Muscle layer of colon (tissue), 2 donors: Measurements from ENCODE around the gene CCDC92B.

ENCODE experiments used
- H3K27ac ChIP-seq: one replicate; pipeline ENCODE4 v1.7.0; 2013; ENCODE audit warnings: low read depth, mild to moderate bottlenecking, low read length, moderate library complexity
- H3K27me3 ChIP-seq, 2 donors: one replicate each; pipeline ENCODE4 v1.7.0; 2013; ENCODE audit warnings: low read length in 2 of 2, mild to moderate bottlenecking in 2 of 2; ENCODE audit not compliant: insufficient read depth in 2 of 2, control insufficient read depth in 1 of 2
- H3K36me3 ChIP-seq: one replicate; pipeline ENCODE4 v1.7.0; 2013; ENCODE audit warnings: mild to moderate bottlenecking, low read length; ENCODE audit not compliant: insufficient read depth
- H3K4me1 ChIP-seq: one replicate; pipeline ENCODE4 v1.7.0; 2013; ENCODE audit warnings: mild to moderate bottlenecking, low read length; ENCODE audit not compliant: insufficient read depth
- H3K4me3 ChIP-seq, 2 donors: one replicate each; pipeline ENCODE4 v1.7.0; 2013; ENCODE audit warnings: low read length in 2 of 2, low read depth in 1 of 2, mild to moderate bottlenecking in 1 of 2, moderate library complexity in 1 of 2
- H3K9ac ChIP-seq: one replicate; pipeline ENCODE4 v1.7.0; 2013; ENCODE audit warnings: low read length
- H3K9me3 ChIP-seq: one replicate; pipeline ENCODE4 v1.7.0; 2013; ENCODE audit warnings: mild to moderate bottlenecking, low read length
- donor health status: abdominal sarcoma.
- donor health status: Adenocarcinoma of cecum.

CCDC92B gene

DNA sequence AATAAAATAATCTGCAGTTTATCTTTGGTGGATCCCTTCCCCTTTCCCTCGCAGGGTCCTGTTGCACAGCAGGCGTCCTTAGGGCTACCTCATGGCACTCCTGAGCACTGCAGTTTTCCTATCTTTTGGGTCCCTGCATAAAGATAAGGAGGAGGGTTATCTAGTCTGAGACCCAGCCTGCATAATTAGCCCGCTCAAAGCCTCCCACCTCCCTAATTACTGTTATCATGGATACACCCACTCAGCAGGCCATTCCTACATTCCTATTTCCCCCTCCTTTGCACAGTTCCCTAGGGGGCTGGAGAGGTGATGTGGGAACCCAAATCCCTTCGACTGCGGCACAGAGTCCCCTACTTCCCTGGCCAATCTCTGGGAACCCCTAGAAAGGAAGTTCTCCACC lies 32.8 kb downstream of the CCDC92B start:
- no peak overlapping the region for H3K4me3 ChIP-seq
- no peaks in the 10 kb centered on the region for H3K27me3 ChIP-seq
- H3K9ac ChIP-seq = no peak overlapping the region
- no peaks in the 10 kb centered on the region for H3K36me3 ChIP-seq
- no peaks in the 10 kb centered on the region for H3K9me3 ChIP-seq
- H3K4me1 ChIP-seq = peaks cover 8% of the 10 kb centered on the region
- H3K27ac ChIP-seq = no peak overlapping the region

- H3K4me1 ChIP-seq = peaks cover 26% of the 10 kb centered on the region
- no peak overlapping the region for H3K9ac ChIP-seq
- no peaks in the 10 kb centered on the region for H3K9me3 ChIP-seq
- H3K27me3 ChIP-seq = no peaks in the 10 kb centered on the region
- no peak overlapping the region for H3K27ac ChIP-seq
- H3K4me3 ChIP-seq = no peak overlapping the region
- H3K36me3 ChIP-seq = no peaks in the 10 kb centered on the region
Observed at GRCh38 chr17:2713881-2714280, 35.6 kb downstream of the CCDC92B start.

DNA sequence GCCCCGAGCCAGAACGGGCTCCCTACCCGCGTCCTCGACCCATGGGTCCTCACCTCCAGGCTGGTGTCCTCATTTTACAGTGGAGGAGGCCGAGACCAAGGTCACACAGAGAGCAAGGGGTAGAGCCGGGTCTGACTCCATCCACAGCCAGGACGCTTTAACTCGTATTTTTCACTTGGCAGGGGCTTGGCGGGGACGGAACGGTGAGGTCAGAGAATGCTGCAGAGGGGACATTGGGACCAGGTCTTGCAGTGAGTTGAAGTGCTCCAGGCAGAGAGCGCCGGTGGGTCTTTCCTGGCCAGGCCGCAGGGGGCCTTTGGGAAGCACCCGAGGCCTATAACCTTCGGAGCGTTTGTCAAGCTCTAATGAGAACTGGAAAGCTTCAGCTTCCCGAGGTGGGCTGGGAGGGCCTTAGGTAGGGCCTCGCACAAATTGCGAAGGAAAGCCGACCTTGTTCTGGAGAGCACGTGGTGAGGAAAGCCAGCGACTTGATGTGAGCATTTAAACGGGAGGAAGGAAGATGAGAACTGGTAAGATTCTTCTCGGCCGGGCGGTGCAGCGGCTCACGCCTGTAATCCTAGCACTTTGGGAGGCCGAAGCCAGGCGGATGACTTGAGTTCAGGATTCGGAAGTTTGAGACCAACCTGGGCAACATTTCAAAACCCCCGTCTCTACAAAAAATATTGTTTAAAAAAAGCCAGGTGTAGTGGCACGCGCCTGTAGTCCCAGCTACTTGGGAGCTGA lies 37.0 kb downstream of the CCDC92B start:
- Histone ChIP-seq H3K27ac (peak overlapping the region; percentile 74), H3K4me3 (peak overlapping the region; percentile 76 to 92), H3K9me3 (no peaks in the 10 kb centered on the region), H3K4me1 (peaks cover 40% of the 10 kb centered on the region), H3K9ac (peak overlapping the region; percentile 43), H3K36me3 (no peaks in the 10 kb centered on the region), H3K27me3 (no peaks in the 10 kb centered on the region)

DNA sequence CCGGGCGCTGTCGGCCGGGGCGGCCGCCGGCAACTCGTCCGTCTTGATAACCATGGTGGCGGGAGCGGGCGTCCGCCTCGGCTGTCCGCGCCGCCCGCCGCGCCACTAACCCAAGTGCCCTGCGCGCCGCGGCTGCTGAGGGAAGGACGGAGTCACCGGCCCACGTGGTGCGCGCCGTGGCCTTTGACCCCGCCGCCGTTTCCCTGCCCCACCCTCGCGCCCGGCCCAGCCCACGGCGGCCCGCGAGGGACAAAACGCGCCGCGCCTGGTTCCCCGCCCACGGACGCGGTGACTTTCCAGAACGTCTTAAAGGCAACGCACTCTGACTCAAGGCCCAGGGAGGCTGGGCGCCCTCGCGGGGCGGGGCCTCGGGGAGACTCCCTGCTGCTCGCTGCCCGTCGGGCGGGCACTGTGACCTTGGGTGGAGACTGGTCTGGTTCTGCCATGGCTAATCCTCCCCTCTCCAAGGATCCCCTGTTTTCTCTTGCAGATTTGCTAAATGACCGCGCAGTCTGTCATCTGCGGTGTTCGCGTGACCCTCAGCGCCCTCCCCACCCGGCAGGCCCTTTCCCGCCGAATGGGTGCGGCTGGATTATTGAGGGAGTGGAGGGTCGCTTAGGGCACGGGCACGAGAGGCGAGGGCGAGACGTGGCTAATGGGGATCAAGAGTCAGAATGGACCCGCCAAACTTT lies 37.7 kb downstream of the CCDC92B start, which contains the start of gene CLUH:
TSS of gene CLUH (minus strand) at position 157 of the 692 bp plus-strand sequence. CDS start at position 54, 103 bp downstream.
- Histone ChIP-seq H3K4me1 (peaks cover 43% of the 10 kb centered on the region), H3K4me3 (peak within 1 kb of the TSS; percentile 76 to 92), H3K9me3 (no peaks in the 10 kb centered on the region), H3K36me3 (no peaks in the 10 kb centered on the region), H3K9ac (peak within 1 kb of the TSS; percentile 43), H3K27ac (peak within 1 kb of the TSS; percentile 76), H3K27me3 (no peaks in the 10 kb centered on the region)

GRCh38 chr17:2710803-2711607 lies 38.4 kb downstream of the CCDC92B start:
- no peaks in the 10 kb centered on the region for H3K9me3 ChIP-seq
- H3K9ac ChIP-seq = peak overlapping the region; percentile 18
- no peaks in the 10 kb centered on the region for H3K36me3 ChIP-seq
- peak overlapping the region; percentile 76 to 92 for H3K4me3 ChIP-seq
- H3K27ac ChIP-seq = peak overlapping the region; percentile 76
- H3K4me1 ChIP-seq = peaks cover 43% of the 10 kb centered on the region
- H3K27me3 ChIP-seq = no peaks in the 10 kb centered on the region

DNA sequence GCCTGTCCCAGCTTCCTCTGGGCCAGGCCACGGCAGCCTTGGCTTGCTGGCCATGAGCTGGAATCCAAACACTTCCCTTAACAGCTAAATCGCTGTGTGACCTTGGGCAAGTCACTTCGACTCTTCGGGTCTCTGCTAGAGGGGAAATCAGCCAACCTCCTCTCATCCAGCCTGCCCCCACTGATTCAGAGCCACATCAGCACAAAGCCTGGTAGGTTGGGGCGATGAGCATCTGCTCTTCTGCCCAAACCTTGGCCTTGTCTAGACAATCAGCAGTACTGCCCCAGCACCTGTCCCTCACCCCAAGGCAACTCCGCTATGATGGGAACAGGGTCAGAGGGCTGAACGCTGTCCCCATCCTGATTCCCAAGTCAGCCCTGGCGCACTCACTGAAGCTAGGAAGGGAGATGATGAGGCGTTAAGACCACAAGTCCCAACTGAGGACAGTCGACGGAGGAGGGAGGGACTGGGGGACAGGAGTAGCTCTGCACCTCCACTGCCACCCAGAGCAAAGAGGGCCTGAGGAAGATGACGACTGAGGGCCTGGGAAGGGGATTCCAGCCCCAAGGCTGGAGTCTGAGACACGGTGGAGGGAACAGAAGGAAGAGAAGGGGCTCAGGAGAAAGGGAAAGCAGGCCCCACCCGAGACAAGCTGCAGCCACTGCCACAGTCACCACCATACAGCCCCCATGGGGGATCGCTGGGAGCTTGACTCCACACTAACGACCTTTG lies 39.2 kb downstream of the CCDC92B start:
- H3K27me3 ChIP-seq = no peaks in the 10 kb centered on the region
- H3K9me3 ChIP-seq = no peaks in the 10 kb centered on the region
- H3K36me3 ChIP-seq = no peaks in the 10 kb centered on the region
- H3K4me3 ChIP-seq = peak overlapping the region; percentile 76 to 92
- H3K4me1 ChIP-seq = peaks cover 47% of the 10 kb centered on the region
- H3K9ac ChIP-seq = peak overlapping the region; percentile 18
- H3K27ac ChIP-seq = peak overlapping the region; percentile 76

DNA sequence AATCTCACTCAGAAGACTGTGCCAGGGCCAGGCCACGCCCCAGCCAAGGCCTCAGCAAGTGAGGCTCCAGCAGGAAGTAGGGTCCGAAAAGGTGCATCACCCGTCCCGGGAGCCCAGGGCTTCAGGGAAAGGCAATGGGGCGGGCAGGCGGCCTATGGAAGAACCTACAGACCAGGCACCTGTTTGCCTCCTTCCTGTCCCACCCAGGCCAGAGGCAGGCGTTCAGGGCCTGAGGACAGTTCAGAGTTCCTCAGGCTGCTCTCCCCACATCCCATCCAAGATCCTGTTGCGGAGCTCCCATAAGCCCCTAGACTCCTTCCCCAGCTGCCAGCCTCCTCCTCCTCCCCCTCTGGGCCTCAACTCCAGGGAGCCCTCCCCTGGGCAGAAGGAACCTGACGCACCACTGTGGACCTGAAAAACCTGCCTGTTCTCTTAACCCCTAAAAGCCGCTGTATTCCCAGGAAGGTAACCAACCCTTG lies 40.2 kb downstream of the CCDC92B start:
- Histone ChIP-seq H3K27ac (no peak overlapping the region), H3K9ac (no peak overlapping the region), H3K4me1 (peaks cover 47% of the 10 kb centered on the region), H3K9me3 (no peaks in the 10 kb centered on the region), H3K4me3 (no peak overlapping the region), H3K27me3 (no peaks in the 10 kb centered on the region), H3K36me3 (no peaks in the 10 kb centered on the region)

- Histone ChIP-seq H3K27ac (no peak overlapping the region), H3K4me1 (peaks cover 47% of the 10 kb centered on the region)
Observed at GRCh38 chr17:2708585-2709182, 40.8 kb downstream of the CCDC92B start.

DNA sequence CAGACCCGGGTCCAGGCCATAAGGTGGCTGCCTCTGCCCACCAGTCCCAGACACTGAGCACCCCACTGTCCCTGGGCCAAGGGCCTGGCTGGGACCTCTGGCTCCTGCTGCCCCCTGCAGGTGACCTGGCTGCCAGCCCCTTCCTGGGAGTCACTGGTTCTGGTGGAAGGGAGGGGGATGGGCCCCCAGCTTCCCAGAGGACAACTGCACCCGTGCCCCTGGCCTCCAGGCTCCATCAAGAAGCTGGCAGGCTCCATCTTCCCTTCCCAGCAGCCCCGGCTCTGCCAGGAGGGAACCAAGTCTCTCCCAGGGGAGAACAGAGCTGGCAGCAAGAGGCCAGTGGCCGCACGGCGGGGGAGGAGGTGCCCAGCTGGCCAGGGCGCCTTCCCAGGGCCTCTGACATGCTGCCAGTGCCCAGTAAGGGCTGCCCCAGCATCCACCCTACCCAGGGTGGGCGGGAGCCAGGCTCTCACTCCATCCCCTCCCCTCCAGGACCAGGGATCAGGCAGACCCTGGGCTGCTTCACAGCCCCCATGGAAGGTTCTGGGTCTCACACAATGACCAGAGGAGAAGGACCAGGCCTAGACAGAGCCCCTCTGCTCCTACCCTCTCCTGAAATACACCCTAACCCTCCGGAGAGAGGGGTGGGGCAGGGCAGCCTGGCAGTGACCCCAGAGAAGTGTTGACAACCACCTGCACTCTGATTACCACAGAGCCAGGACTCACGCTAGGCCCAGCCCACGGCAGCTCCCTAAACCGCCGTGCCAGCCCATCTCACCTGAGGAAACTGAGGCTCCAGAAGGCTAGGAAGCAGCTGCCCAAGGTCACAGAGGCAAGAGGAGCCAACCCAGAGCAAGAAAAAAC lies 41.5 kb downstream of the CCDC92B start:
- no peaks in the 10 kb centered on the region for H3K27me3 ChIP-seq
- peaks cover 46% of the 10 kb centered on the region for H3K4me1 ChIP-seq
- no peak overlapping the region for H3K9ac ChIP-seq
- H3K27ac ChIP-seq = peak overlapping the region; percentile 6
- no peaks in the 10 kb centered on the region for H3K36me3 ChIP-seq
- no peaks in the 10 kb centered on the region for H3K9me3 ChIP-seq
- no peak overlapping the region for H3K4me3 ChIP-seq

More at GRCh38 chr17:2708585-2709182, 40.8 kb downstream of the CCDC92B start:
- Histone ChIP-seq H3K36me3 (no peaks in the 10 kb centered on the region), H3K9me3 (no peaks in the 10 kb centered on the region), H3K4me3 (no peak overlapping the region), H3K9ac (no peak overlapping the region), H3K27me3 (no peaks in the 10 kb centered on the region)
